Inflammatory macrophage treated with lipopolysaccharide for 1 hour (primary cell): ENCODE results near the gene ITPR1.

Source experiments
- DNase-seq, 2 donors: peaks; one replicate each; pipeline ENCODE4 v3.0.0-alpha.2; 2020 to 2022

Gene ITPR1

GRCh38 chr3:4729061-4729973, 236.2 kb downstream of the ITPR1 start:
- peak in 1 of 2 donors; percentile 55 for DNase-seq

- DNase-seq, result no peak
Observed at GRCh38 chr3:4730719-4731118, 237.6 kb downstream of the ITPR1 start.

DNA sequence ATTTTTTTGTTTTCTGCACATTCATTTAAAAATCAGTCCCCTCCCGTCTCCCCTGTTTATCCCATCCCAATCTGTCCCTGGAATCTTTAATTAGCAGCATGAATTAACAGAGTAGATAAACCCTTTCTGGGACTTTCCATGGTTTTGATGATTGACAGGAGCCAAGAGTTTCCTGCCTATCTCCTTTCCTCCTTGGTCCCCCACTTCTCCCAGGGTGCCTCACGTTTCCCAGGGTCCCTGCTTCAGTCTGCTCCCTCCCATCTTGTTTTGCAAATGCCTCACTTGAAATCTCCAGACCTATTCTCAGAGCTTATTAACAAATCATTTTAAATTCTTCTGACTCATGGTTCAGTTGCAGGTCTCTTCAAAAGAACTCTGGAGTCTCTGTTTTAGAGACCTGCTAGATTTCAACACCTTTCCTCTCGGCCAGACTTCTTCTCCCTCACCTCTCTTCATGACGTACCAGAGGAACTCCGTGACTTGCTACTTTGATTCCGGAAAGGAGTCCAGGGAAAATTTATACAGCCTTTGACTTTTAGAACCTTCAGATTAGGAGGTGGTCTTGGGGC, 238.5 kb downstream of the ITPR1 start:
- DNase-seq, result no peak

DNA sequence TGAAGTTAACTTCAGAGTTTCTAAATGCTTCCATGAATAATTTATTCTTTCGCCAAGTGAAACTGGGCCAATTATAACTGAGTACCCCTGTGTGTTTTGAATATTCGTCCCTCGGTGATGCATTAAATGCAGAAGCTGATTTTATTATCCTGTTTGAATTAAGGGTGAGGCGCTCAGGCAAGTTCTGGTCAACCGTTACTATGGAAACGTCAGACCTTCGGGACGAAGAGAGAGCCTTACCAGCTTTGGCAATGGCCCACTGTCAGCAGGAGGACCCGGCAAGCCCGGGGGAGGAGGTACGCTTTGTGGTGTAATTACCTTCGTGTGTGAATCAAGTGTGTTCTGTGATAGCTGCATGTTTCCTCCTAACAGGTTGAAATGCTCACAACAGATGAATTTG, 239.8 kb downstream of the ITPR1 start:
- DNase-seq, result no peak

- no peak for DNase-seq
Observed at GRCh38 chr3:4734454-4734853, 241.3 kb downstream of the ITPR1 start.

DNA sequence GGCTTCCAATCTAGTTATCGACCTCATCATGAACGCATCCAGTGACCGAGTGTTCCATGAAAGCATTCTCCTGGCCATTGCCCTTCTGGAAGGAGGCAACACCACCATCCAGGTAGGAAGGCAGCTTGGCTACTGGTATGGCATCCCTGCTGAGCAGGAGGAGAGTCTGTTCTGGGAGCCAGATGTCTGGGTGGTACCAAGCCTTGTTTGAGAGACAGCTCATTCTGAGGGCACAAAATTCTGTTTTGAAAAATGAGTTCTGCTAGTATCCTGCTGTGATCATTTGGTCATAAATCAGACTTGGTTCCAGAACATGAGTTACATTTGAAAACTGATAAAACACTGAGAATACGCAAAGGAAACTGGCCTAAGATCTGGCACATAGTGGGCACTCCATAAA, 242.1 kb downstream of the ITPR1 start:
- no peak for DNase-seq

GRCh38 chr3:4736284-4736861, 243.2 kb downstream of the ITPR1 start:
- no peak for DNase-seq

DNA sequence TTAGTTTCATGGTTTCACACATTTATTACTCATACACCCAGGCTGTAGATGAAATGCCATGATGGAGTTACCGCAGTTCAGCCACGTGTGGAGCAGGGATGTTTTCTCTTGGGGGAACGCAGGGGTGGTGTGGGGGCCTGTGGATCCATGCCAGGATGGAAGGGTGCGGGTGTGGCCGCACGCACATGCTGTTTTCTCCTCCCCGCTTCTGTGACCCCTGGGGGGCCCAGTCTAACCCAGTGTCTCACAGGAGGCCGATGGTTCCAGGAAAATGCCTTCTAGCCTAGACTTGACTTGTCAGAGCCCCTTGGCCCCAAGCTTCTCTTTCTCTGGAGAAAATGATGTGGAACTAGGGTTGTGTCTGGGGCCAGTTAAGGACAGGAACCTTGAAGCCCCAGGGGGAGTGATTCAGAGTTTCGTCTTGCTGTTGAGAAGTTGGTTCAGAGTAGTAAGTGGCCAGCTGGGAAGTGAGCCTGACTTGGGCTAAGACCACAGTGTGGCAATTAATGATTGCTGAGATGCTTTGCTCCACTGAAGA, 245.7 kb downstream of the ITPR1 start:
- peak; percentile 46 to 64 for DNase-seq

- peak in 1 of 2 donors; percentile 55 for DNase-seq
Observed at GRCh38 chr3:4739289-4740236, 246.4 kb downstream of the ITPR1 start.

DNA sequence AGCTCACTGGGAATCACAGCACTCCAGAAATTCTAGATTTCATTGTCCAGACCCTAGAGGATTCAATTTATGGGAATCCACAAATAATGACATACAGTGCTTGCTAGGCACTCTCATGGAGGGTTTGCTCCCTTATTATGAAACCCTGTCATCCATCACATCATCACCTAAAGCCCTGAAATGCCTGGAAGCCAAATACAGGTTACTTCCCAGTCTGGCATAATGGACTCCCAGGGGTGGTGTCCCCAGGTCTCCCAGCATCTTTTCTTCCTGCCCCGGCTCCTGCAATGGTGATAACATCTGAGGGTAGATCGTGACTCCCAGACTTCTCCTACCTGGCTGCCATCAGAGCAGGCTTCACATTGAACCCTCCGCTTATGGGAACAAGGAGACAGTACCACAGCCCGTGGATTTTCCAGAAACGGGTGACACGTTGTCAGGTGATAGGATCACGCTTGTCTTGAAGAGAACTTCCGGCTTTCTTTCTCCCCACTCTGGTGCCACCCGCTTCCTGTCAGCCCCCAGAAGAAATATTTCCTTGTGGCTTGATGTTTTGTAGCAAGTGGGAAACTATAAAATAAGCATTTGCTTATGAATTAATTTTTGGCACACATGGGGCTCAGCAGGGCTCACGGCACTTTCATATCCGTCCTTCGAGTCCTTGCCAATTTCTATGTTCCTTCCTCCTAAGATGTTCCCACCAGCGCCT, 247.4 kb downstream of the ITPR1 start:
- DNase-seq, result peak; percentile 65 to 80

DNA sequence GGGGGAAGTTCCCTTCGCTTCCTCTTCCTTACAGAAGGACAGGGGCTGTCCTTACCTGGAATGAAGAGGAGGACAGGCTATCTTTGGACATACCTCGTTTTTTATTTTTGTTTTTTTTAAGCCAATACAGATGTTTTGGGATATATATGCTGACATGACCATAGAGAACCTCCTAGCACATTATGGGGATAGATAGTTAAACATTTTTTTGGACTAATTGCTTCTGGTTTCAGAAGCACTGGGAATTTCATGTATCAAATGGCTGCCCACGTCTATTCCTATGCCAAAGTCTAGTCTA, 247.9 kb downstream of the ITPR1 start:
- DNase-seq, result no peak

DNA sequence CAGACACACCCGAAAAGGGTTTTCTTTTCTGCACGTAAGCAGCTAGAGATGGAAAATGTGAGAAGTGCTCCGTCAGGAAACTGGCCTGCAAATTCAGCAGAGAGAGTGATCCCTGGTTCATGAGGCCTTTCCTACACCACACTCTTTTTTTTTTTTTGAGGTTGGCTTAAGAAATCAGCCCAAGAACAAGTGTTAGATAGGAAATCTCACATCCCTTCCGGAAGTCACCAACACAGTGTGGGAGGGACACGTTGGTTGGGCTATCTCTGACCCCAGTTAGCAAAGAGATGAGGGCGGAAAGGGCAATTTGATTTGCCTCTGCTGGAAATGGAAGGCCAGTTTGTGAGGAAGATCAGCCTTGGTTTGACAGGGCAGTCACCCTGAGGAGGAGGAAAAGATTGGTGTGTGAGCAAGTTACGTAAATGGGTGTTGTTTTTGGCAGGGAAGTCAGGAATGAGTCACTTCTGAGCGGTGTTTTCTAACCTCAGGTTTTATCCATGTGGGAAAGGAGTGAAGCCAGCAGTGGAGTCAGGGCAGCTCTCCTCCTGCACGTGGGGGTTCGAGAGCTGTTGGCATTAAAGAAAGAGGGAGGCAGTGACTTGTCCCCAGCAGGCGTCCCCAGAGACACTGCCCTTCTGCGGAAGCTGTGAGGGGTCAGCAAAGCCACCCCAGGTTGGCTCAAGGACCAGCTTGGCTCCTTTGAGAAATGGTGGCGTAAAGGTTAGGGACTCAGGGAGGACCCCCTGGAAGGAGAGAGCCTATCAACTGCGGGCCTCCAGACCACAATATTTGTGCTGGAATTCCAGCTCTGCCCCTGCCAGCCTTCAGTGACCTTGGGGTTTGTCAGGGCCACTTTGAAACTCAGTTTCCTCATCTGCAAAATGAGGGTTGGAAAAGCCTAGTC, 248.5 kb downstream of the ITPR1 start:
- DNase-seq, result peak; percentile 81 to 96

DNA sequence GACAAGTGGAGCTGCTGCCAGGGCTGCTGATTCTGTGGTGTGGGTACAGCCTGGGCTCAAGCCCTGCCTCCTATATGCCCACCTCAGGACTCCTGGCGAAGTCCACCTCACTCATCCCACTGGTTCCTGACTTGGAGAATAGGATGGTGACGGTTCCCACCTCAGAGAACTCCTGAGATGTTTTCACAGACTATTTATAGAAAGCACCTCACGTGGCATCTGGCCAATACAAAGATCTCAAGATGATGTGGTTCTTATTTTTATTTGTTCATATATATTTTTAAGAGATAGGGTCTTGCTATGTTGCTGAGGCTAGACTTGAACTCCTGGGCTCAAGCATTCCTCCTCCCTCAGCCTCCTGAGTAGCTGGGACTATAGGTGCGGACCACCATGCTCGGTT, 249.2 kb downstream of the ITPR1 start:
- no peak for DNase-seq

DNA sequence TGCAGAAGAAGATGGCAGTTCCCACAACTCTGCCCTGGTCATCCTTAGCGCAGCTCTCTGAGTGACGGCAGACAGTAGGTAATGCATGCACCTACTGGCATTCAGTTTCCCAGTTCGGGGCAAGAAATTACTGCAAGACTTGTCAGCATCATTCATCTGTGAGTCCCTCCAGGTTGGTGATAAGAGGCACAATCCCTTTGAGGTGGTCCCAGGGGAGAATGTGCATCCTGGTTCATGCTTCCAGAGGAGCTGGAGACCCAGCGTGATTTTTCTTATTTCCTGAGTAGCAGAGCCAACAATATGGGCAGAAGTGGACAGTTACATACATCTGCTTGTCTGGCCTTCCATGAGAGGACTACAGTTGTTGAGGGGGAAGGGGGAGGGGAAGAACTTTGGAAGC, 250.2 kb downstream of the ITPR1 start:
- no peak for DNase-seq

GRCh38 chr3:4744405-4745234, 251.5 kb downstream of the ITPR1 start:
- no peak for DNase-seq

GRCh38 chr3:4745235-4745610, 252.1 kb downstream of the ITPR1 start:
- DNase-seq, result no peak

DNA sequence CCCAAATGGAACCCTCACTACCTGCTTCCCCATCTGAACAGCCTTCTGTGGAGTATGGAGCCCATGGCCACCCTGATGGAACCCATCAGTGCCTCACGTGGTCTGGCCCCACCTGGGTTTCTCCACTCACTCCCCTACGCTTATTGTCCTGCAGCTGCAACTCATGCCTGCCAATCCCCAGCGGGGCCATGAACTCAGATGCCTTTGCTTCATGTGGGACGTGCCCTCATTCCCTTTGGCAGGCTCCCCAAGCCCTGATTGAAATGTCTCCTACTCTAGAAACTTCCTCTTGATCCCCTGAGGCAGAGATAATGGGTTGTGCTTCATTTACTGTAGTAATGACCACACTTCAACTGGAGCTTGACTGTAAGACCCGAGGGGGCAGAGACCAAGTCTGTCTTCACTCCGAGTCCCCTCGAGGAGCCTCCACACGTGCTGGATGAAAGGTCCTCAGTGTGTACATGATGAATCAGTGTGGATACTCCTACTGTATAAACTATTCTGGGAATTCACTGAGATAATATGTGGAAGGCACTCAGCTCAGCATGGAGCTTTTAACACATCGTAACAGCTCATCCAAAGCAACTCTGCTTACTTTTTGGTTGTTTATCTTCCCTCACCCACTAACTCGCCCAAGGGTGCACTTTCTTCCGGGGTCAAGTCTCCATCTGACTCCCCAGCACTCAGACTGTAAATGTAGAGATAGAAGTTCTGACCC, 253.3 kb downstream of the ITPR1 start:
- DNase-seq, result no peak

DNA sequence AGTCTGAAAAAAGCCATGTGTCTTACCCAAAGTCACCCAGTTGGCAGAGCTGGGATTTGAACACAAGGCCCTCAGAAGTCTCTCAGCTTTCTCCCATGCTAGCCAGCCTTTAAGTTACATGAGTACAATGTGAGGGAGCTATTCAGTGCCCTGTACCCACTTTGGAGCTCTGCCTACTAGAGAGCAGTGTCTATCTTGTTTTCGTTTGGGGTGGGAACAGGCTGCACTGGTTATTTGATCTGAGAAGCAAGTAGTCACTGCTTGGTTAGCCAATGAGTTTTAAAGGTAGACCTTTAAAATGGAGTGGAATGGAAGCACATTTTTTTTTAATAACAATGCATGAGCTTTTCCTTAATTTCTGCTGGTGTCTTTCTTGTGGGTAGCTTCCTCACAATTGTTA, 255.0 kb downstream of the ITPR1 start:
- DNase-seq, result no peak

GRCh38 chr3:4748701-4749378, 255.7 kb downstream of the ITPR1 start:
- peak in 1 of 2 donors; percentile 15 for DNase-seq
